Trophoblast cell (in vitro differentiated cells and primary cell): ENCODE data around the gene CHRM1.

ENCODE experiments used
- DNase-seq, 2 donors: peaks; one replicate each; pipeline ENCODE4 v3.0.0-alpha.2; 2016
- H2AFZ ChIP-seq: 2 replicates; pipeline ENCODE4 v1.6.1; 2013; ENCODE audit warnings: low read length, moderate library complexity, mild to moderate bottlenecking; ENCODE audit not compliant: insufficient read depth, poor library complexity
- H2AK5ac ChIP-seq: 2 replicates; pipeline ENCODE4 v1.6.1; 2013; ENCODE audit warnings: mild to moderate bottlenecking, low read length
- H2BK120ac ChIP-seq: 2 replicates; pipeline ENCODE4 v1.6.1; 2013; ENCODE audit warnings: low read length, mild to moderate bottlenecking, moderate library complexity; ENCODE audit not compliant: insufficient read depth, poor library complexity
- H2BK12ac ChIP-seq: 2 replicates; pipeline ENCODE4 v1.6.1; 2013; ENCODE audit warnings: mild to moderate bottlenecking, low read length, moderate library complexity
- H2BK5ac ChIP-seq: 2 replicates; pipeline ENCODE4 v1.6.1; 2013; ENCODE audit warnings: low read length, low read depth, moderate library complexity, mild to moderate bottlenecking; ENCODE audit not compliant: poor library complexity
- H3K14ac ChIP-seq: 2 replicates; pipeline ENCODE4 v1.6.1; 2013; ENCODE audit warnings: mild to moderate bottlenecking, low read length
- H3K18ac ChIP-seq: 2 replicates; pipeline ENCODE4 v1.6.1; 2013; ENCODE audit warnings: mild to moderate bottlenecking, low read length
- H3K23ac ChIP-seq: 2 replicates; pipeline ENCODE4 v1.6.1; 2013; ENCODE audit warnings: low read length
- H3K27ac ChIP-seq: 2 replicates; pipeline ENCODE4 v1.5.1; 2013; ENCODE audit warnings: low read depth, mild to moderate bottlenecking, inconsistent platforms, low read length, moderate library complexity
- H3K27me3 ChIP-seq: 2 replicates; pipeline ENCODE4 v1.6.1; 2013; ENCODE audit warnings: inconsistent platforms, mild to moderate bottlenecking, low read length, moderate library complexity; ENCODE audit not compliant: insufficient read depth
- H3K36me3 ChIP-seq, 2 experiments: 1 replicate in 1 of 2; 2 replicates in 1 of 2; pipeline ENCODE4 v1.6.1; 2013; ENCODE audit warnings: low read length in 2 of 2, mild to moderate bottlenecking in 2 of 2, moderate library complexity in 1 of 2; ENCODE audit not compliant: insufficient read depth in 2 of 2, control insufficient read depth in 1 of 2
- H3K4ac ChIP-seq: 2 replicates; pipeline ENCODE4 v1.6.1; 2013; ENCODE audit warnings: low read depth, mild to moderate bottlenecking, low read length, moderate library complexity
- H3K4me1 ChIP-seq, 2 experiments: 1 replicate in 1 of 2; 2 replicates in 1 of 2; pipeline ENCODE4 v1.6.1; 2013; ENCODE audit warnings: low read length in 2 of 2, mild to moderate bottlenecking in 2 of 2, moderate library complexity in 1 of 2; ENCODE audit not compliant: insufficient read depth in 2 of 2, control insufficient read depth in 1 of 2
- H3K4me2 ChIP-seq: 2 replicates; pipeline ENCODE4 v1.6.1; 2013; ENCODE audit warnings: inconsistent platforms, mild to moderate bottlenecking, low read length, moderate library complexity
- H3K4me3 ChIP-seq: 2 replicates; pipeline ENCODE4 v1.5.1; 2013; ENCODE audit warnings: mild to moderate bottlenecking, low read depth, low read length, inconsistent platforms
- H3K79me1 ChIP-seq: one replicate; pipeline ENCODE4 v1.6.1; 2013; ENCODE audit warnings: low read length
- H3K79me2 ChIP-seq: 2 replicates; pipeline ENCODE4 v1.6.1; 2013; ENCODE audit warnings: low read length, mild to moderate bottlenecking; ENCODE audit not compliant: control insufficient read depth, insufficient read depth, poor library complexity
- H3K9ac ChIP-seq: 2 replicates; pipeline ENCODE4 v1.6.1; 2013; ENCODE audit warnings: mild to moderate bottlenecking, low read length
- H3K9me3 ChIP-seq: 2 replicates; pipeline ENCODE4 v1.6.1; 2013; ENCODE audit warnings: low read depth, mild to moderate bottlenecking, control low read depth, inconsistent platforms, low read length; ENCODE audit not compliant: insufficient read depth
- H4K12ac ChIP-seq: 2 replicates; pipeline ENCODE4 v1.6.1; 2013; ENCODE audit warnings: low read depth, mild to moderate bottlenecking, low read length, moderate library complexity
- H4K8ac ChIP-seq: 2 replicates; pipeline ENCODE4 v1.6.1; 2013; ENCODE audit warnings: low read depth, mild to moderate bottlenecking, low read length, moderate library complexity
- H4K91ac ChIP-seq: one replicate; pipeline ENCODE4 v1.6.1; 2013; ENCODE audit warnings: low read depth, mild to moderate bottlenecking, low read length, moderate library complexity
- WGBS: extraction: QIAGEN DNeasy Blood & Tissue Kit; methylation state at CpG from one replicate; pipeline ENCODE4 v1.1.7; 2013; ENCODE audit warnings: missing lambda C conversion rate; ENCODE audit not compliant: insufficient read length, insufficient coverage; ENCODE audit errors: extremely low coverage; 5-methylcytosine and 5-hydroxymethylcytosine counted together

CHRM1 gene

DNA sequence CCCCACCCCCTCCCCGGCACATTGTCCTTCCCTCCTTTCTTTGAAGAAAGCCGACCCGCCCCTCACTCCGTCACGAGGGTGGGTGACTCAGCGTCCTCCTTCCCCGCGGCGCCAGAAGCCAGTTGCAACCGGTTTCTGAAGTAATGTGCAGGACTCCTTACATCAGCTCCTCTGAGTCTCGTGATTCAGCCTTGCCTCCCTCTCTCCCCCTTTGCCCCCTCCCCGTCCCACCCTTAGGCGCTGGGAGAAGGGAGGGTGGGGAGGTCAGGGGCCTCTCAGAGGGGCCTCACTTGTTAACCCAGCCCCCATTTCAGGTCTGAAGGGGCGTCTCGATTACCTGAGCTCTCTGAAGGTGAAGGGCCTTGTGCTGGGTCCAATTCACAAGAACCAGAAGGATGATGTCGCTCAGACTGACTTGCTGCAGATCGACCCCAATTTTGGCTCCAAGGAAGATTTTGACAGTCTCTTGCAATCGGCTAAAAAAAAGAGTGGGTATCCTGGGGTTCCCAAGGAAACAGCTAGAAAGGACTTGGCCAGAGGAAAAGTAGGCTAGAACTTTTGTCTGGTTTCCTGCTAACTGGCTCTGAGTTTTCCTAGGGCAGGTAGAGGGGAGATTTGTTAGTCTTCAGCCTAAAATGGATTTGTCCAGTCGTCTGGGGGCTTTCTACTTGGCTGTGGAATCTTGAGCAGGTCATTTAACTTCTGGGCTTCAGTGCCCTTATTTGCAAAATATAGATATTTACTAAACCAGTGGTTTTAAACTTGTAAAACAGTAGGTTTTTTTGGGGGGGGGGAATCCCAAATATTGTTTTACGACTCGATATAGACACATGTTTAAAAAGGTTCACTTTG, 39.4 kb downstream of the CHRM1 start:
- H3K27me3 ChIP-seq, result no peaks in the 10 kb centered on the region
- peak overlapping the region; percentile 91 for H3K18ac ChIP-seq
- H3K4me1 ChIP-seq, result peaks cover 13 to 25% of the 10 kb centered on the region in 2 experiments
- peak; percentile 95 to 98 for DNase-seq
- H3K27ac ChIP-seq, result peak overlapping the region; percentile 94
- H2BK5ac ChIP-seq, result peak overlapping the region; percentile 95
- H3K4me2 ChIP-seq, result peak overlapping the region; percentile 69
- peak overlapping the region; percentile 92 for H4K8ac ChIP-seq
- H3K4me3 ChIP-seq, result peak overlapping the region; percentile 99
- H3K9me3 ChIP-seq, result peaks cover 3% of the 10 kb centered on the region
- H2AFZ ChIP-seq, result no peak overlapping the region
- H3K9ac ChIP-seq, result peak overlapping the region; percentile 81
- no CpG with 5 or more reads among the region's 21 CpGs for WGBS
- peak overlapping the region; percentile 69 for H2AK5ac ChIP-seq
- H2BK120ac ChIP-seq, result peak overlapping the region; percentile 99
- no peak overlapping the region for H3K23ac ChIP-seq
- H4K12ac ChIP-seq, result peak overlapping the region; percentile 65
- peak overlapping the region; percentile 99 for H3K4ac ChIP-seq
- peak overlapping the region; percentile 96 for H4K91ac ChIP-seq
- peak overlapping the region; percentile 90 for H3K14ac ChIP-seq
- peaks cover 21% of the 10 kb centered on the region for H3K79me1 ChIP-seq
- H3K79me2 ChIP-seq, result peaks cover 21% of the 10 kb centered on the region
- peaks cover 41 to 43% of the 10 kb centered on the region in 2 experiments for H3K36me3 ChIP-seq
- H2BK12ac ChIP-seq, result peak overlapping the region; percentile 21

DNA sequence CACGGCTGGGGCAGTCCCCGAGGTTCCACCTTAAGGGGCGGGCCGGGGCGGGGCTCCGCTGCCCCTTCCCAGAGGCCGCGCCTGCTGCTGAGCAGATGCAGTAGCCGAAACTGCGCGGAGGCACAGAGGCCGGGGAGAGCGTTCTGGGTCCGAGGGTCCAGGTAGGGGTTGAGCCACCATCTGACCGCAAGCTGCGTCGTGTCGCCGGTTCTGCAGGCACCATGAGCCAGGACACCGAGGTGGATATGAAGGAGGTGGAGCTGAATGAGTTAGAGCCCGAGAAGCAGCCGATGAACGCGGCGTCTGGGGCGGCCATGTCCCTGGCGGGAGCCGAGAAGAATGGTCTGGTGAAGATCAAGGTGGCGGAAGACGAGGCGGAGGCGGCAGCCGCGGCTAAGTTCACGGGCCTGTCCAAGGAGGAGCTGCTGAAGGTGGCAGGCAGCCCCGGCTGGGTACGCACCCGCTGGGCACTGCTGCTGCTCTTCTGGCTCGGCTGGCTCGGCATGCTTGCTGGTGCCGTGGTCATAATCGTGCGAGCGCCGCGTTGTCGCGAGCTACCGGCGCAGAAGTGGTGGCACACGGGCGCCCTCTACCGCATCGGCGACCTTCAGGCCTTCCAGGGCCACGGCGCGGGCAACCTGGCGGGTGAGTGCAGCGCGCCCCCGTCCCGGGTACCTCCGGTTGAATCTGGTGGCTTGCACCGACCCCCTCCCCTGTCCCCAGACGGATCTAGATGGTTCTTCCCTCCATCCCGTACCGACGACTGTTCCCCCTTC, 40.2 kb downstream of the CHRM1 start, which contains the start of gene SLC3A2:
SLC3A2 (plus strand) TSS at position 94 of the 776 bp plus-strand sequence; CDS start at position 222, 128 bp downstream.
- Histone ChIP-seq H2AFZ (peak within 1 kb of the TSS; percentile 35), H2BK120ac (peak within 1 kb of the TSS; percentile 99), H3K23ac (no peak within 1 kb of the TSS), H2BK12ac (peak within 1 kb of the TSS; percentile 28), H3K4me1 (peaks cover 13 to 25% of the 10 kb centered on the region in 2 experiments), H4K12ac (peak within 1 kb of the TSS; percentile 65), H4K91ac (peak within 1 kb of the TSS; percentile 96), H2BK5ac (peak within 1 kb of the TSS; percentile 95), H3K14ac (peak within 1 kb of the TSS; percentile 96), H3K79me1 (peaks cover 21% of the 10 kb centered on the region), H3K9ac (peak within 1 kb of the TSS; percentile 99), H3K79me2 (peaks cover 21% of the 10 kb centered on the region), H3K27me3 (no peaks in the 10 kb centered on the region), H3K18ac (peak within 1 kb of the TSS; percentile 91), H3K9me3 (peaks cover 3% of the 10 kb centered on the region), H2AK5ac (peak within 1 kb of the TSS; percentile 69), H3K4ac (peak within 1 kb of the TSS; percentile 99), H3K4me3 (peak within 1 kb of the TSS; percentile 99), H4K8ac (peak within 1 kb of the TSS; percentile 92), H3K27ac (peak within 1 kb of the TSS; percentile 94), H3K36me3 (peaks cover 33 to 38% of the 10 kb centered on the region in 2 experiments), H3K4me2 (peak within 1 kb of the TSS; percentile 69)
- WGBS, result no CpG with 5 or more reads among the region's 69 CpGs
- peak; percentile 91 to 93 for DNase-seq

DNA sequence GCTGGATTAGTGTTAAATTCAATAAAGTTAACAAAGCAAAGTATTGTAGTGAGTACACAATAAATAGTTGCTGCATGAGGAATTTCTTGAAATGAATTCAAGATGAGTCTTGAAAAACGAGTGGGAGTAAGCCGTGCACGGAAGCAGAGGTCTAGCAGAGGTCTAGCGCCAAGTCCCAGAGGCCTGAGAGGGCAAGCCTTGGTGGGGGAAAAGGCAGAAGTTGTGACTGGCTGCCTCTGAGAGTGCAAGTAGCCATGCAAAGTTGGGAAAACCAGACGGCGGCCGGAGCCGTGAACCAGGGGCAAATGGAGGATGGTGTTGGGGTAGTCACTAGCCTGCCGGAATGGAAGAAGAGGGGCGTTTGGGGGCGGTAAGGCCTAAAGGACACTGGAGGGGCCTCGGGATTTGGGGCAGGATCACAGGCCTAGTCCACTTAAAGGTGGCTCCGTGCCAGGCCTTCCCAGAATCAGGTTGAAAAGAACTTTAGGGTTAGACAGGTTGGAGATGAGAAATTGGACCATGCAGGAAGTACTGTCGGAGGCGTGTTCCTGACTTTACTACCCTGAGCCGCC, 40.8 kb downstream of the CHRM1 start:
- Histone ChIP-seq H2BK5ac (peak overlapping the region; percentile 38), H2BK120ac (peak overlapping the region; percentile 44), H4K91ac (peak overlapping the region; percentile 55), H3K4me3 (peak overlapping the region; percentile 27), H2AFZ (no peak overlapping the region), H3K4me1 (peaks cover 13 to 28% of the 10 kb centered on the region in 2 experiments), H2BK12ac (no peak overlapping the region), H3K9ac (no peak overlapping the region), H3K36me3 (peaks cover 30 to 31% of the 10 kb centered on the region in 2 experiments), H2AK5ac (peak overlapping the region; percentile 27), H3K14ac (peak overlapping the region; percentile 5), H3K27ac (peak overlapping the region; percentile 48), H4K12ac (no peak overlapping the region), H3K9me3 (peaks cover 3% of the 10 kb centered on the region), H4K8ac (peak overlapping the region; percentile 47), H3K18ac (peak overlapping the region; percentile 41), H3K4me2 (peak overlapping the region; percentile 56), H3K79me1 (peaks cover 21% of the 10 kb centered on the region), H3K4ac (peak overlapping the region; percentile 23), H3K79me2 (peaks cover 21% of the 10 kb centered on the region), H3K23ac (no peak overlapping the region), H3K27me3 (no peaks in the 10 kb centered on the region)
- peak in 1 of 2 donors; percentile 32 for DNase-seq
- no CpG with 5 or more reads among the region's 16 CpGs for WGBS
